ENCODE measurements around the gene CENPO.

DNA sequence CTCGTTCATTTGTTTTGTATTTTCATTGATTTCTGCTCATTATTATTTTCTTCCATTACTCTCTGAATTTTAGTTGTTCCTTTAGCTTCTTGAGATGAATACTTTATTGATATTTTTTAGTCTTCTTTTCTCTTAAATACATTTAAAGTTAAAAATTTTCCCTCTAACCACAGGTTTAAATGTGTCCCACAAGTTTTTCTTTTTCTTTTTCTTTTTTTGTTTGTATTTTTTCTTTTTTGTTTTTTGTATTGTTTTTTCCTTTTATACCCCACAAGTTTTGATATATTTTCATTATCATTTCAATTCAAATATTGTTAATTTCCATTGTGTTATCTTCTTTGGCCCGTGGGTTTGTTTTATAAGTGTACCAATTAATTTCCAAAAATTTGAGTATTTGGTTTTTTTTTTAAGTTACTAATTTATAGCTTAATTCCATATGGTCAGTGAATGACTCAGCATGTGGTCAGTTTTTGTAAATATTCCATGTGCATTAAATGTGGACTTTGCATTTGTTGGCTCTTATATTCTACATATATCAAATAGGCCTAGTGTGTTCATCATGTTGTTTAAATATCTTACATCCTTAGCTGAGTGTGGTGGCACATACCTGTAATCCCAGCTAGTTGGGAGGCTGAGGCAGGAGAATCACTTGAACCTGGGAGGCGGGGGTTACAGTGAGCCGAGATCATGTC lies 16.2 kb downstream of the CENPO start:
- TF ChIP-seq CBX8 (IDR thresholded peaks at IDR 0.05): no peak
- TF ChIP-seq JUN (IDR thresholded peaks at IDR 0.05): no peak
- no peak for TF ChIP-seq POLR2A (IDR thresholded peaks at IDR 0.05; ENCODE audit: low read length)
- TF ChIP-seq CTCF (IDR thresholded peaks at IDR 0.05): no peak
- TF ChIP-seq KDM1A (IDR thresholded peaks at IDR 0.05; ENCODE audit: low read depth): no peak
- no peak for TF ChIP-seq FOSL2 (IDR thresholded peaks at IDR 0.05)
- TF ChIP-seq FOSL2 (CRISPR knock-in tag; IDR thresholded peaks at IDR 0.05): no peak
- no peak for TF ChIP-seq USF2 (IDR thresholded peaks at IDR 0.05)
